GM19452 (cell line): ENCODE measurements around the gene NFATC3.
"Not testable (repeated sequence)": the region's sequence is repeated elsewhere in the genome, so short reads cannot be mapped to it uniquely, and the experiment has no call there.

ENCODE experiments used
- ATAC-seq: cut with Tn5 transposase; IDR thresholded peaks from one replicate; pipeline ENCODE4 v1.9.1; 2021; ENCODE audit not compliant: unreplicated experiment

Gene NFATC3

DNA sequence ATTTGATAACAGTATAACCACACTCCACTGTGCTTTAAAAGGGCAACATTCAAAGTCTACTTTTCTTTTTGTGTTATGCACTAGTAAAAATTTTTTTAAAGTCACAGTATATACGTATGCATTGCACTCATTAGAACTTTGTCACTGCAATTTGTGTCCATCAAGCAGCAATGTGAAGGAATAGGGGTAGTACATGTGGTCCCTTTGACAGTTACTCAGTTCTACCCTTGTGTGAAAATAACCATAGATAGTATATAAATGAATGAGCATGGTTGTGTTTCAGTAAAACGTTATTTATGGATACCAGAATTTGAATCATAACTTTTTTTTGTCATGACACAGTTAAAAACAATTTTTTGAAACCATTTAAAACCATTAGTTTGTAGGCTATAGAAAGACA is 30.7 kb downstream of the NFATC3 start:
- ATAC-seq, result no peak

DNA sequence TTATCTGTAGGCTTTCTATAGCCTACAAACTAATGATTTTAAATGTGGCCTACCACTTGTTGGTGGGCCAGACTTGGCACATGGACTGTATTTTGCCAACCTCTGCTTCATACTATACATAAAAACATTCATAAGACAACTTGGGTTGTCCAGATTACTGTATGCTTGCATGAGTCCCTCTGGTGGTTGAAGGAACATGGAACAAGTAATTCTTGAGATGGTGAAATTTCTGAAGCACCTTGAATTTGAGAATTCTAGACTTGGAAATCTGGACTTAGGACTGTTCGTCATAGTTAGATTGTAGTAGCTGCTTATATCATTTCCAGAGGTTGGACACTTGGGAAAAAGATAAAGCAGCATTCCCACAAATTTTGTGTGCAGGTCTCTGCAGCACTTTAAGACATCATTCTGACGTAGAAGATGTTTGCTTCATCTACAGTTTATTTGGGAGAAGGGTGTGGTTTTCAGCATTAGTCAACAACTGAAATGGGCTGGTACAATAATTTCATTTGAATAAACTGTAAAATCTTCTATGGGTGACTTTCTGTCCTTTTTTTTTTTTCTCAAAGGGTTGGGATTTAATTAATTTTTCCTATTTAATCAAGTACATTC is 31.2 kb downstream of the NFATC3 start:
- ATAC-seq, result no peak

DNA sequence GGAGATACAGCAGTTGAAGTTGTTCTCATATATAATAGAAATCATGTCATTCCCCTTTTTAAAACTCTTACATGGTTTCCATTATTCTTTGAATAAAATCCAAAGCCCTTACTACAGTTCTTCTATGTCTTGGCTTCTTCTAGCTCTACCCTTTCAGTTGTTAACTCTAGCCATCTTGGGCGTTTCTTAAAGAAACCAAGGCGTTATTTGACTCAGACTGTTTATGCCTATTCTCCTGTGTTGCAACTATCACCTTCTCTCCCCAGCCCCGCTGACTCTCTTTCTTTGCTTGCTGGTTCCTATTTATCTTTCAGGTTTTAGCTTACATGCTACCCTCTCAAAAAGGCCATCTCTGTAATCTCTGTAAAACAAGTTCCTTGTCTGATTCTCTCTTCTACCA is 32.7 kb downstream of the NFATC3 start:
- ATAC-seq, result no peak

DNA sequence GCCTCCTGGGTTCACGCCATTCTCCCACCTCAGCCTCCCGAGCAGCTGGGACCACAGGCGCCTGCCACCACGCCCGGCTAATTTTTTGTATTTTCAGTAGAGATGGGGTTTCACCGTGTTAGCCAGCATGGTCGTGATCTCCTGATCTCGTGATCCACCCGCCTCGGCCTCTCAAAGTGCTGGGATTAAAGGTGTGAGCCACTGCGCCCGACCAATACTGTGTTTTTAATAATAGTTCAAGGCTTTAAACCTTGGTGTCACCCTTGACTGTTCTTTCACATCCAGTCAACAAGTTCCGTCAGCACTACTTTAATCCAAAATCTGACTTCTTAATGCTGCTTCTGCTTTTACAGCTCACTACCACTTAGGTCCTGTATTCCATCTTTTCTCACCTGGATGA is 33.8 kb downstream of the NFATC3 start:
- ATAC-seq, result not testable (repeated sequence)

DNA sequence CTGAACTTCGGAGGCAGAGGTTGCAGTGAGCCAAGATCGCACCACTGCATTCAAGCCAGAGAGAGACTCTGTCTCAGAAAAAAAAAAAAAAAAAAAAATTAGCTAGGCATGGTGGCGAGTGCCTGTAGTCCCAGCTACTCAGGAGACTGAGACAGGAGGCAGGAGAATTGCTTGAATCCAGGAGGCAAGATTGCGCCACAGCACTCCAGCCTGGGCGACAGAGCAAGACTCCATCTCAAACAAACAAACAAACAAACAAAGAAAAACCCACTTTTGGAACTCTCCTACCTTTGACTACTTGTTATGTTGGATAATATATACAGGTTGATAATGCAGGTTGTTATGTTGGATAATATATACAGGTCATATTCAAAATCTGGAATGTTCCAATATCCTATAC is 35.3 kb downstream of the NFATC3 start:
- not testable (repeated sequence) for ATAC-seq

DNA sequence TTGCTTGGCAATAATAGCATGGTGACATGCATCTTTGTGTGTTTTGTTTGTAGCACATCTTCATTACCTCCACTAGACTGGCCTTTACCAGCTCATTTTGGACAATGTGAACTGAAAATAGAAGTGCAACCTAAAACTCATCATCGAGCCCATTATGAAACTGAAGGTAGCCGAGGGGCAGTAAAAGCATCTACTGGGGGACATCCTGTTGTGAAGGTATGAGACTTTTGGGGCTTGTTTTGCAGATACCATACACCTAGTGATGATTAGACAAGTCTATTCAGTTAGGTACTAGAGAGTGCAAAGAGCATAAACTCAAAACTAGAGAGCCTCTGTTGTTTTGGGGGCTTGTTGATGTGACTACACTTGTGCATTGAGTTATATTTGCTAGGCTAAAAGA is 41.2 kb downstream of the NFATC3 start:
- no peak for ATAC-seq

DNA sequence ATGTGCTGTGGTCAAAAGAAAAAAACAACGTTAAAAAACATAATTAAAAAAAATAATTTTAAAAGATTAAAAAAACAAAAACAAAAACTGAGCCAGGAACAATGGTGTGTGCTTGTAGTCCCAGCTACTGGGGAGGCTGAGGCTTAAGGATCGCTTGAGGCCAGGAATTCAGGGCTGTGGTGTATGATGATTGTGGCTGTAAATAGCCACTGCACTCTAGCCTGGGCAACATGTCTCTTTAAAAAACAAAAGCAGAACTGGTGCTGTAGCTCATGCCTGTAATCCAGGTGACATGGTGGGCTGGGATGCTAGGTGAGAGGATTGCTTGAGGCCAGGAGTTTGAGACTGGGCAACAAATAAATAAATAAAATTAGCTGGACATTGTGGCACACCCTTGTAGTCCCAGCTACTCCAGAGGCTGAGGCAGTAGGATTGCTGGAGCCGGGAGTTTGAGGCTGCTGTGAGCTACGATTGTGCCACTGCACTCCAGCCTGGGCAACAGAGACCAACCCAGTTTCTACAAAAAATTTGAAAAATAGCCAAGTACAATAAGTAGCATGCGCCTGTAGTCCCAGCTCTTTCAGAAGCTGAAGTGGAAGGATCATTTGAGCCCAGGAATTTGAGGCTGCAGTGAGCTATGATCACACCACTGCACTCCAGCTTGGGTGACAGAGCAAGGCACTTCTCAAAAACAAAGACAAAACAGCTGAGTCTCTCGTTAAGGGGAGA is 43.6 kb downstream of the NFATC3 start:
- ATAC-seq, result no peak

DNA sequence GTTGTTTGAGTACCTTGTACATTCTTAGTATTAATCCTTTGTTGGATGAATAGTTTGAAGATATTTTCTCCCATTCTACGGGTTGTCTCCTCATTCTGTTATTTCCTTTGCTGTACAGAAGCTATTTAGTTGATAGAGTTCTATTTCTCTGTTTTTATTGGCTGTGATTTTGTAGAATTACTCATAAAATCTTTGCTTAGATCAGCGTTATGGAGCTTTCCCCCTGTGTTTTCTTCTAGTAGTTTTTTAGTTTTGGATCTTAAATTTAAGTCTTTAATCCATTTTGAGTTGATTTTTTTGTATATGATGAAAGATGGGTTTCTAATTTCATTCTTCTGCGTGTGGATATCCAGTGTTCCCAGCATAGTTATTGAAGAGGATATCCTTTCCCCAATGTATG is 45.4 kb downstream of the NFATC3 start:
- ATAC-seq, result no peak

DNA sequence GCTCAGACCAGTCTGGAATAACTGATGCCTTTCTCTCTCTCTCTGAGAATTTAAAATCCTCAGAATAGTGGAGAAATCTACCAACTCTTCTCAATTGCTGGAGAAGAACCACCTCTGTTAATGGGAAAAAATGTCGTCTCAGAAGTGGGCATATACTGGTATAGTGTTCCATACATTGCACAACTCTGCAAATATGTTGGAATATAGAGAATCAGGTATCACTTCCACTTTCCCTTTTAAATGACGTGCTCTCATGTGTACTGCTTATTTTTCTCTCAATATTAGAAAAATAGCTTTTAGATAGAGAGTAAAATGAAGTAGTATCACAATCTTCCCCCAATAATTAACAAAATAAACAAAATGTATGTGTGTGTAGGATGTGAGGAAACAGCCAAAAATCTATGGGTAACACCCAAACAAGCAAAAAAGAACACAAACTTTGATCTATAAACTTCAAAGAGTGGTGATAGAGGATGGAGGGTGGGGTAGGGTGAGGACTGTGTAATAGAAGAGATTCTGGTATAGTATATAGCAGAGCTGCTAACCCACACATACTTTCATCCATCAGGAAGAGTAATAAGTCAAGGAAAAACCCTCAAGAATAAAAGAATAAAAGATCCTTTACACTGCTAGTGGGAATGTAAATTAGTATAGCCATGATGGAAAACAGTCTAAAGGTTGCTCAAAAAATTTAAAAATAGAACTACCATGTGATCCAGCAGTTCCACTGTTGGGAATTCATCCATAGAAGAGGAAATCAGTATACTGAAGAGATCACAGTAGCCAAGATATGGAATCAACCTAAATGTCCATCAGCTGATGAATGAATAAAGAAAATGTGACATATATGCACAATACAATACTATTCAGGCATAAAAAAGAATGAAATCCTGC is 46.9 kb downstream of the NFATC3 start:
- ATAC-seq, result no peak

DNA sequence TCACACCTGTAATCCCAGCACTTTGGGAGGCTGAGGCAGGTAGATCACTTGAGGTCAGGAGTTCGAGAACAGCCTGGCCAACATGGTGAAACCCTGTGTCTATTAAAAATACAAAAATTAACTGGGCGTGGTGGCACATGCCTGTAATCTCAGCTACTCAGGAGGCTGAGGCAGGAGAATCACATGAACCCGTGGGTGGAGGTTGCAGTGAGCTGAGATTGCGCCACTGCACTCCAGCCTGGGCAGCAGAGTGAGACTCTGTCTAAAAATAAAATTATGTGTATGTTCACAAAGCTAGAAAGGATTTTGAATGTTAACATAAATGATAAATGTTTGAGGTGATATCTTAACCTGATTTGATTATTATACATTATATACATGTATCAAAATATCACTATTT is 47.8 kb downstream of the NFATC3 start:
- ATAC-seq, result not testable (repeated sequence)

DNA sequence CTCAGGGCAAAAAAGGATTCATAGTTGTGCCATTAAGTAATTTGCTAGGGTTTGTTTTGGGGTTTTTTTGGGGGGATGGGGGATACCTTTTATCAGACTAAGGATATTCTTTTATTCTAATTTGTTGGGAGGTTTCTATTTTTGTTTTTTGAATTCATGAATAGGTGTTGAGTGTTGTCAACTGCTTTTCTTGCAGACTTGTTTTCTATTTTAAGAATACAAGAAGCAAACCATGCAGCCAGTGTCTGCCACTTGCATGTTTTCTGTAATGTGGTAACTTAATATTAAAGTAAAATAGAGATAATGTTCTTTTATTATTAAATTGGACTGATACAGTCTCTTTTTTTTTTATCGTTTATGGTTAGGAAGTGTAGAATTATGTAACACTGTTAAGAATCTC is 49.5 kb downstream of the NFATC3 start:
- ATAC-seq, result no peak

DNA sequence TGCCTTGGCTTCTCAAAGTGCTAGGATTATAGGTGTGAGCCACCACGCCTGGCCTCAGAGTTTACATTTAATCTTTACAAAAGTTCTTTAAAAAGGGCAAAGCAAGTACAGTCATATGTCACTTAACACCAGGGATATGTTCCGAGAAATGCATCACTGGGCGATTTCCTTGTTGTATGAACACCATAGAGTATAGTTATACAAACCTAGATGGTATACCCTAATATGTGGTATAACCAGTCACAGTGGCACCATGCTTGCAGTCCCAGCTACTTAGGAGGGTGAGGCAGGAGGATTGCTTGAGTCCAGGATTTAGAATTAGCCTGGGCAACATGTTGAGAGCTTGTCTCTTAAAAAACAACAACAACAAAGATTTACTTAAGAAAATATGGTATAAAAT is 51.3 kb downstream of the NFATC3 start:
- ATAC-seq, result no peak

DNA sequence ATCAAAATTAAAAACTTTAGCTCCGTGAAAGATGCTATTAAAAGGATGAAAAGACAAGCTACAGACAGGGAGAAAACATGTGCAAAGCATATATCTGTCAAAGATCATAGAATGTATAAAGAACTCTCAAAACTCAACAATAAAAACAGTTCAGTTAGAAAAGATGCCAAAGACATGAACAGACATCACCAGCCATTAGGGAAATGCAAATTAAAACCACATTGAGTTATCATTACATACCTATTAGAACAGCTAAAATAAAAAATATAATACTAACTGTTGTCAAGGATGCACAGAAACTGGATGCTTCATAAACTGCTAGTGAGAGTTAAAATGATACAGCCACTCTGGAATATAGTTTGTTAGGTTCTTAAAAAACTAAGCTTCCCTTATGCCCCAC is 58.8 kb downstream of the NFATC3 start:
- ATAC-seq, result no peak

DNA sequence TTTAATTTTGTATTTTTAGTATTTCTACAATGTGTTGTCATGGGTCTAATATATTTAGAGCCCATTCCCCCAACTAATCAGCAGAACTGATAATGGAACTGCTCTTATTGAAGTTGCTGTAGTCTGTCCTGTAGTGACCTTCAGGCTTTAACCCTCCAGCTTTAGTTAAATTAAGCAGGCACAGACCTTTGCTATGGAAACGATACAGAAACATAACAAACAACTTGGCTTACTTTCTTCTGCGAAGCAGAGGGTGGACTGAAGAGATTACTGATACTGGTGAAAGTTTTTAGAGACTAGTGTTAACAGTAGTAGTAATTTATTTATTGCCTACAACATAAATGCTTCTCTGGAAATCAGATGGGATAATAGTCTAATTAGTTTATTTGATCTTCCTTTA is 61.4 kb downstream of the NFATC3 start:
- ATAC-seq, result no peak

DNA sequence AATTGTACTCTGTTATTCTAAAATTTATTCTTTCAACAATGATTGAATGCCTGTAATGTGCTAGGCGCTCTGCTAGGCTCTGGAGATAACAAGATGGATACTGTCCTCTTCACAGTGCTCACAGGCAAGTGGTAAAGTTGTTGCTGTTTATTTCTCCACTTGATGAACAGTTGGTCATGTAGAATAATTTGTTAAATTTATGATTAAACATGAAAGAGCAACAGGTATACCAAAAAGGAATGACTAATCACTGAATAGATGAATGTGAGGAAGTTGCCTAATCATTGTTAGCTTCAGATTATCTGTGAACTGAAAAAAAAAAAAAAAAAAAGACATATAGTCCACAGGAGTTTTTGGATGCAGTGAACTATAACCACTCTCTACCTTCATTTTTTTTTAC is 62.3 kb downstream of the NFATC3 start:
- no peak for ATAC-seq

DNA sequence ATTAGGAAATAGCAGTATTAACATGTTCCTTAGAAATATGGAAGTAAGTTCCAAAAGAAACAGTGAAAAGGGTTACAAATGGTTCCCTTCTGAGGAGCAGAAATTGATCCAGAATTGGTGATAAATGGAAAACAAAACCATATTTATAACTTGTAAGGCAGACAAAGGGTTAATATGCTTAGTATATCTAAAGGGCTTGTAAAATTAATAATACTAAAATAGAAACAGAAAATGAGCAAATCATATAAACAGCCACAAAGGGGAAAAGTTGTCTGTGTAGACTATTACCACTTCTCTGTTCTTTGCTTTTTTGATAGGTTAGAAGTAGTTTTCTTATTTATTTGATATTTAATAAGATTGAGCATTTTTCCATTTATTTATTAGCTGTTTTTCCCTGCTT is 64.4 kb downstream of the NFATC3 start:
- no peak for ATAC-seq

DNA sequence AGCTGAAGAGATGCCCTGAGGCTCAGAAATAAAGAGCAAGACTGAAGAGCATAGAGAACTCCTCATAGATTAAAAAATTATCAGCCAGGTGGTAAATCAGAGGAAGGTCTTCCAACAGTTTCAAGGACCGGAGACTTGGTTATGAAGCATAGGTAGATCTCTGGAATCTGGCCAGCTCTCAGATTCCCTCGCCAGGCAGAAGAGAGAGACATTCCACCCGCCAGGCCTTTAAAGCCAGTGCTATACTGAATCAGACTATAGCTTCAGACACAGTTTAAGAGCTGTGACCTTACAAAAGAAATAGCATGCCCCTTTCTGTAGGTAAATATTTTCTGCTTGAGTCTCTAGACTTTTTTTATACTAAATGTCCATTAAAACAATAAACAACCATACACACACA is 70.3 kb downstream of the NFATC3 start:
- ATAC-seq, result no peak

DNA sequence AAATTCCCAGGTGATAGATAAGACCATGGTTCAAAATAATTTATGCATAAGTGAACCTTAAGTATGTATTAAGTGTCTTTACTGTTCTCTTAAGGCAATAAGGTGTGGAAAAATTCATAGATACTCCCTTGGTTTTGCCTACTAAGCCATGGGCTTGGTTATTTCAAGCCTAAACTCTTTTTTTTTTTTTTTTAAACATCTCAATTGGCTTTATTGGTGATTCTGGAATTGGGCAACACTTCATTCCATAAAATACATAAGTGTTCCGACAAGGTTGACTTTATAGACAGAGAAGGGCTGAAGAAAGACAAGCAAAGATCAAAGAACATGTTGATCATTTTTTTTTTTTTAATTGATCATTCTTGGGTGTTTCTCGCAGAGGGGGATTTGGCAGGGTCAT is 77.2 kb downstream of the NFATC3 start:
- ATAC-seq, result no peak

DNA sequence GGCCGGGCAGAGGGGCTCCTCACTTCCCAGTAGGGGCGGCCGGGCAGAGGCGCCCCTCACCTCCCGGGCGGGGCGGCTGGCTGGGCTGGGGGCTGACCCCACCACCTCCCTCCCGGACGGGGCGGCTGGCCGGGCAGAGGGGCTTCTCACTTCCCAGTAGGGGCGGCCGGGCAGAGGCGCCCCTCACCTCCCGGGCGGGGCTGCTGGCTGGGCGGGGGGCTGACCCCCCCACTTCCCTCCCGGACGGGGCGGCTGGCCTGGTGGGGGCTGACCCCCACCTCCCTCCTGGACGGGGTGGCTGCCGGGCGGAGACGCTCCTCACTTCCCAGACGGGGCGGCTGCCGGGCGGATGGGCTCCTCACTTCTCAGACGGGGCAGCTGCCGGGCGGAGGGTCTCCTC is 78.1 kb downstream of the NFATC3 start:
- ATAC-seq, result not testable (repeated sequence)

DNA sequence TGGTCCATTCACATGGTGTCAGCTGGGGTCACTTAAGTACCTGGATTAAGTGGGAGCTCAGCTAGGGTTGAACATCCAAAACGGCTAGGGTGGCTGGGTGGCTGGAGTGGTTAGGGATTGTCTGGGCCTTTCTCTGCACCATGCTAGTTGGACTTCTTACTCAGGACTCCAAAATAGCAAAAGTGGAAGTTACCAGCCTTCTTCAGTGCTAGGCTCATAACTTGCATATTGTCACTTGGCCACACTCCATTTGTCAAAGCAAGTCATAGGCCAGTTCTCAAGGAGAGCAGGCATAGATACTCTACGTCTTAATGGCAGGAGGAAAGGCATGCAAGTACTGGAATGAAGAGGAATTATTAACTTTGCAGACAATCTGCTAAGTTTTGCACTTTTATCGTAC is 81.1 kb downstream of the NFATC3 start:
- ATAC-seq, result no peak

DNA sequence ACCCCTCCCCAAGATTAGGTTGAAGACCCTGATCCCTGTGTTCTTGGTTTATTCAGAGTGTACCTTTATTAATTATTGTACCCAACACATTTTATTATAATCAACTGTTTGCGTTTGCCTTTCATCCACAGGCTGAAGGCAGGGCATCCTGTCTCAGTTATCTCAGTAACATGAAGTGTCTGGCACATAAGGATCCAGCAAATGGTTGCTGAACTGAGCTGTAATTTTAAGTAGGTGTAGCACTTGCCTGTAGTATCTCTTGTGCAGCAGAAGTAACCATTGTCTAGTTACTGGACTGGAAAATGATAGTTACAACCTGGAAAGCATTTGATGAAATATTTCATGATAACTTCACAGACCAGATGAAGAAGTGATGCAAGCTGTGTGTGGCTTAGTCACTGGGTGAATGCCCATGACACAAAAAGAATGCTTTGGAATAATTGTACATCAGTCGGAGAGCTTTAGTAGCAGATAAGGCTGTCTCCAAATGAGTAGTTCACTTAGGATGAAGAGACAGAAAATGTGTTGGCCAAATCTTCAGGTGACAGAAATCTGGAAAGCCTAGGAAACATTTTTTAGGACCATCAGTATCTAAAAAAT is 94.1 kb downstream of the NFATC3 start:
- no peak for ATAC-seq

DNA sequence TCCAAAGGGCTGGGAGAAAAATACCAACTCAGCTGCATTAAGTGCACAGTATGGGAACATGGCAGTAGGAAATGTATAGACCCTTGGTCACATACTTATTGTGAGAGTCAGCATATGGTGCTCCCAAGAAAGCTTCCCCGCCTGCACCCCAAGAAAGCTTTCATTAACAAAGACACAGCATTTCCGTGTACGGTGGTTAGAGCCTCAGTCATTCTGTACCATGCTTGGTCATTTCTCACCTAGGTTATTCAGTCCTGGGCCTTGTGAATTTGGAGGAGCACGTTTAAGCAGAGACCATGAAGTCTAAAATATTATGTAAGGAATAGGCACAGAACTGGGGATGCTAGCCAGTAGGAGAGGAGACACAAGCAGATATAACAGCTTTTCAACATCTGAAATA is 94.7 kb downstream of the NFATC3 start:
- no peak for ATAC-seq
